Neural progenitor cell (in vitro differentiated cells): ENCODE measurements around the gene CAV3.

Source experiments
- EZH2 ChIP-seq: fragments of 200-600 bp; sonication (generic); IDR thresholded peaks from 2 replicates; pipeline ENCODE4 v1.6.1; 2017; ENCODE audit warnings: antibody characterized with exemption, mild to moderate bottlenecking, moderate library complexity
- EZH2phosphoT487 ChIP-seq: fragments of 200-600 bp; sonication (generic); IDR thresholded peaks from 2 replicates; pipeline ENCODE4 v1.6.1; 2017; ENCODE audit warnings: antibody characterized with exemption
- TF ChIP-seq, protein P1 (sequence below): fragments of 200-600 bp; sonication (generic); IDR thresholded peaks from 2 replicates; pipeline ENCODE4 v1.5.1; 2017; ENCODE audit warnings: antibody characterized with exemption, mild to moderate bottlenecking

DNA sequence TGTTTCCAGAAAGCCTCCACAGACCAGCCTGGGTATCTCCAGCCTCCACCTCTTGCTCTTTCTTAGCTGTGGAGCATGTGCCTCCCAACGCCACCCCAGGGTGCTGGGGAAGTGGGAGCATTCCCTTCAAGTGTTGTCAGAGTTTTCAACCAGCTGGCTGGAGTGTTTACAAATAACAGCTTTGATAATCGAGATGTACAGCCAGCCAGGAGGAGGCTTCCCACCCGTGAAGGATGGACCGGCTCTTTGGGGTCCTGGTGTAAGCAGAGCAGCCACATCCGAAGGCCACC is 44.3 kb downstream of the CAV3 start:
- TF ChIP-seq, protein P1, sequence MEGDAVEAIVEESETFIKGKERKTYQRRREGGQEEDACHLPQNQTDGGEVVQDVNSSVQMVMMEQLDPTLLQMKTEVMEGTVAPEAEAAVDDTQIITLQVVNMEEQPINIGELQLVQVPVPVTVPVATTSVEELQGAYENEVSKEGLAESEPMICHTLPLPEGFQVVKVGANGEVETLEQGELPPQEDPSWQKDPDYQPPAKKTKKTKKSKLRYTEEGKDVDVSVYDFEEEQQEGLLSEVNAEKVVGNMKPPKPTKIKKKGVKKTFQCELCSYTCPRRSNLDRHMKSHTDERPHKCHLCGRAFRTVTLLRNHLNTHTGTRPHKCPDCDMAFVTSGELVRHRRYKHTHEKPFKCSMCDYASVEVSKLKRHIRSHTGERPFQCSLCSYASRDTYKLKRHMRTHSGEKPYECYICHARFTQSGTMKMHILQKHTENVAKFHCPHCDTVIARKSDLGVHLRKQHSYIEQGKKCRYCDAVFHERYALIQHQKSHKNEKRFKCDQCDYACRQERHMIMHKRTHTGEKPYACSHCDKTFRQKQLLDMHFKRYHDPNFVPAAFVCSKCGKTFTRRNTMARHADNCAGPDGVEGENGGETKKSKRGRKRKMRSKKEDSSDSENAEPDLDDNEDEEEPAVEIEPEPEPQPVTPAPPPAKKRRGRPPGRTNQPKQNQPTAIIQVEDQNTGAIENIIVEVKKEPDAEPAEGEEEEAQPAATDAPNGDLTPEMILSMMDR = no peak
- TF ChIP-seq EZH2 (no peak), EZH2phosphoT487 (no peak)
